ENCODE results near the gene FAM20C. TPM values are rescaled to one million over a fixed set of nuclear protein-coding genes. Genes with fewer than 3 reads are reported as not detected.

Gene FAM20C
- total and polyA plus RNA-seq, 2 donors (not counting 3 experiments of a cell fraction or from before 2014, with no cell fraction given), result 14.2 to 34.5 TPM

DNA sequence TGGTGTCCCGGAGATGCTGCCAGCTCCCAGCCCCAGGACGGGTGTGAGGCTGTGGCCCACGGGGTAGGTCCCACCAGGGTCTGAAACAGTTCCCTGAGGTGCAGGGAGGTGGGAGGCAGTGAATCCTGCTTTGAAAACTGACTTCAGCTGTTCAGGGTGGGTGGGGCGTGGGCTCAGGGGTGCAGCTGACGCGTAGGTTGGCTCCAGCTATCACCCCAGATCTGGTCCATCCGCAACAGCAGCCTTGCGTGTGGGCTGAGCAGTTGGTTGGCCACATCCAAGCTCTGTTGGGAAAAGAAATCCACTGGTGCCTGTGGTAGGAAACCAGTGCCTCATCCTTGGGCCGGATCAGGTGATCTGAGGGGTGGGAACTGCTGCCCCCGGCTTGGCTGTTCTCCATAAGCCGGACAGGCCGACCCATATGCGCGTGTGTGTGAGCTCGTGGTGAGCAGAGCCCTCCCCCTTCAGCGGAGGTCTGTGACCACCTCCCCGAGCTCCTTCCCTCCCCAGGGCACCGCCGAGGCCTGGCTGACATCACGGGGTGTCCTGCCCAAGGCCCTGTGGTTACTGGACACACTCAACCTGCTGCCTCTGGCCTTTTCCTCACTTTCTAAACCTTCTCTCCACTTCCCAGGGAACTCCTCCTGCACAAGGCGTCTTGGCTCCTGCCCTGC is 15.4 kb upstream of the FAM20C start:
- Histone ChIP-seq H3K9ac (replicated peaks; ENCODE audit: extremely low read depth, insufficient read depth, low read length) (no peak overlapping the region), H3K27ac (ENCODE audit: insufficient read depth, low read depth, low read length) (no peak overlapping the region), H2AFZ (ENCODE audit: low read depth, low read length) (no peak overlapping the region), H3K9me1 (replicated peaks; ENCODE audit: control insufficient read depth, extremely low read depth, insufficient read depth, low read length) (no peaks in the 10 kb centered on the region), H3K27me3 (ENCODE audit: control insufficient read depth in 2 of 2, insufficient read depth in 2 of 2, low read length in 2 of 2) (no peaks in the 10 kb centered on the region), H3K4me1 (ENCODE audit: control insufficient read depth, extremely low read depth, insufficient read depth, low read length) (no peaks in the 10 kb centered on the region), H3K4me2 (ENCODE audit: insufficient read depth, low read length) (no peak overlapping the region), H3K9me3 (replicated peaks; ENCODE audit: control insufficient read depth, insufficient read depth, low read length) (no peaks in the 10 kb centered on the region), H3K36me3 (ENCODE audit: control insufficient read depth in 2 of 2, extremely low read depth in 1 of 2, insufficient read depth in 2 of 2, low read length in 2 of 2) (no peaks in the 10 kb centered on the region), H3K79me2 (ENCODE audit: control insufficient read depth, insufficient read depth, low read length) (no peaks in the 10 kb centered on the region), H4K20me1 (replicated peaks; ENCODE audit: control insufficient read depth, extremely low read depth, insufficient read depth, low read length) (no peaks in the 10 kb centered on the region), H3K4me3 (replicated peaks in 1 of 3; ENCODE audit: insufficient read depth in 1 of 3, low read depth in 1 of 3, low read length in 3 of 3) (no peak overlapping the region)
- dilution Hi-C loops (cut with MboI; ENCODE audit: extremely low pct_ligation_motif_present, low sequenced_read_pairs) (no loop called here), intact Hi-C loops (cut with micrococcal nuclease) (no loop called here)
- FAIRE-seq, result no peak
- ChIA-PET CTCF (no interaction called here), POLR2A (no interaction called here)
- BruUV-seq (replicated peaks), result no TSS peak
- no peak for DNase-seq (ENCODE audit: low read depth, low spot score)
- TF ChIP-seq EZH2 (IDR thresholded peaks at IDR 0.05; ENCODE audit: borderline replicate concordance, low read depth, low read length, severe bottlenecking) (no peak), POLR2AphosphoS5 (IDR thresholded peaks at IDR 0.05; ENCODE audit: insufficient read depth, low read depth, low read length) (no peak), FOS (IDR thresholded peaks at IDR 0.05; ENCODE audit: borderline replicate concordance, insufficient read depth, low read length) (no peak), MYC (IDR thresholded peaks at IDR 0.05; ENCODE audit: low read depth, low read length) (no peak), GATA2 (IDR thresholded peaks at IDR 0.05; ENCODE audit: insufficient read depth, insufficient read length, low read depth, low read length) (no peak), POLR2A (IDR thresholded peaks at IDR 0.05; ENCODE audit: low read depth, low read length) (no peak), JUN (IDR thresholded peaks at IDR 0.05; ENCODE audit: borderline replicate concordance, insufficient read depth, insufficient read length, low read depth) (no peak)
- TF ChIP-seq, protein P1, sequence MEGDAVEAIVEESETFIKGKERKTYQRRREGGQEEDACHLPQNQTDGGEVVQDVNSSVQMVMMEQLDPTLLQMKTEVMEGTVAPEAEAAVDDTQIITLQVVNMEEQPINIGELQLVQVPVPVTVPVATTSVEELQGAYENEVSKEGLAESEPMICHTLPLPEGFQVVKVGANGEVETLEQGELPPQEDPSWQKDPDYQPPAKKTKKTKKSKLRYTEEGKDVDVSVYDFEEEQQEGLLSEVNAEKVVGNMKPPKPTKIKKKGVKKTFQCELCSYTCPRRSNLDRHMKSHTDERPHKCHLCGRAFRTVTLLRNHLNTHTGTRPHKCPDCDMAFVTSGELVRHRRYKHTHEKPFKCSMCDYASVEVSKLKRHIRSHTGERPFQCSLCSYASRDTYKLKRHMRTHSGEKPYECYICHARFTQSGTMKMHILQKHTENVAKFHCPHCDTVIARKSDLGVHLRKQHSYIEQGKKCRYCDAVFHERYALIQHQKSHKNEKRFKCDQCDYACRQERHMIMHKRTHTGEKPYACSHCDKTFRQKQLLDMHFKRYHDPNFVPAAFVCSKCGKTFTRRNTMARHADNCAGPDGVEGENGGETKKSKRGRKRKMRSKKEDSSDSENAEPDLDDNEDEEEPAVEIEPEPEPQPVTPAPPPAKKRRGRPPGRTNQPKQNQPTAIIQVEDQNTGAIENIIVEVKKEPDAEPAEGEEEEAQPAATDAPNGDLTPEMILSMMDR (IDR thresholded peaks at IDR 0.05; ENCODE audit: extremely low read depth in 1 of 2, insufficient read depth in 1 of 2, low read depth in 1 of 2, low read length in 2 of 2), result no peak
- TF ChIP-seq, protein P2, sequence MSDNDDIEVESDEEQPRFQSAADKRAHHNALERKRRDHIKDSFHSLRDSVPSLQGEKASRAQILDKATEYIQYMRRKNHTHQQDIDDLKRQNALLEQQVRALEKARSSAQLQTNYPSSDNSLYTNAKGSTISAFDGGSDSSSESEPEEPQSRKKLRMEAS (IDR thresholded peaks at IDR 0.05; ENCODE audit: insufficient read depth, insufficient read length), result no peak
